Measurements from ENCODE around the gene LRRC25.

Gene LRRC25

GRCh38 chr19:18435842-18436670, 38.6 kb upstream of the LRRC25 start:
- DNase-seq, result no peak

- DNase-seq, result no peak
Observed at GRCh38 chr19:18435178-18435841, 37.9 kb upstream of the LRRC25 start.

- no peak for DNase-seq
Observed at GRCh38 chr19:18434411-18435175, 37.2 kb upstream of the LRRC25 start.

GRCh38 chr19:18433735-18434398, 36.4 kb upstream of the LRRC25 start:
- no peak for DNase-seq

GRCh38 chr19:18433015-18433691, 35.7 kb upstream of the LRRC25 start:
- no peak for DNase-seq

GRCh38 chr19:18432275-18433014, 35.0 kb upstream of the LRRC25 start:
- DNase-seq, result no peak

- no peak for DNase-seq
Observed at GRCh38 chr19:18431351-18432197, 34.2 kb upstream of the LRRC25 start.

GRCh38 chr19:18430417-18431144, 33.2 kb upstream of the LRRC25 start:
- DNase-seq, result no peak

GRCh38 chr19:18429717-18430416, 32.4 kb upstream of the LRRC25 start:
- no peak for DNase-seq

GRCh38 chr19:18428787-18429674, 31.6 kb upstream of the LRRC25 start:
- peak; percentile 87 for DNase-seq

- no peak for DNase-seq
Observed at GRCh38 chr19:18428173-18428786, 30.9 kb upstream of the LRRC25 start.

GRCh38 chr19:18427743-18428113, 30.3 kb upstream of the LRRC25 start:
- no peak for DNase-seq

- DNase-seq, result no peak
Observed at GRCh38 chr19:18427080-18427742, 29.8 kb upstream of the LRRC25 start.

GRCh38 chr19:18426416-18426767, 29.0 kb upstream of the LRRC25 start:
- DNase-seq, result no peak

- DNase-seq, result no peak
Observed at GRCh38 chr19:18425515-18426415, 28.3 kb upstream of the LRRC25 start.

- DNase-seq, result no peak
Observed at GRCh38 chr19:18424890-18425514, 27.6 kb upstream of the LRRC25 start.
